PC-3 (cell line): ENCODE data around the gene NR4A3. TPM values are rescaled to one million over a fixed set of nuclear protein-coding genes. Genes with fewer than 3 reads are reported as not detected.

Experiments used
- ATAC-seq: fragments of 200-7000 bp; cut with Tn5 transposase; 2 replicates; pipeline ENCODE4 v1.9.1; 2020; ENCODE audit warnings: mild to moderate bottlenecking, moderate library complexity
- BruUV-seq: library from RNA; stranded (reverse); fragments of 400-500 nt; replicated peaks from 2 replicates; lab custom pipeline; 2021; lab: Mats Ljungman, UMichigan
- CTCF ChIA-PET: fragments of 300-600 bp; sonication (Branson Sonifier 250); formaldehyde crosslinking; loops from one replicate; lab custom pipeline; 2022; ENCODE audit warnings: antibody characterized with exemption; lab: Charles Lee
- POLR2A ChIA-PET: fragments of 300-600 bp; sonication (Branson Sonifier 250); formaldehyde crosslinking; loops from one replicate; lab custom pipeline; 2022; ENCODE audit warnings: antibody characterized with exemption; ENCODE audit not compliant: unreplicated experiment; lab: Charles Lee
- DNase-seq: peaks from one replicate; pipeline ENCODE4 v3.0.0-alpha.2; 2015
- H2AFZ ChIP-seq: fragments of 300-600 bp; sonication (generic); 2 replicates; pipeline ENCODE4 v1.6.0; 2016; ENCODE audit warnings: antibody characterized with exemption, low read length
- H3F3A ChIP-seq: fragments of 300-600 bp; sonication (generic); one replicate; pipeline ENCODE4 v1.6.0; 2017; ENCODE audit warnings: antibody characterized with exemption, low read length, control low read depth, mild to moderate bottlenecking; ENCODE audit not compliant: unreplicated experiment
- H3K27ac ChIP-seq: fragments of 300-600 bp; sonication (generic); 2 replicates; pipeline ENCODE4 v1.5.1; 2016; ENCODE audit warnings: mild to moderate bottlenecking, low read length
- H3K27me3 ChIP-seq: fragments of 300-600 bp; sonication (generic); 2 replicates; pipeline ENCODE4 v1.6.1; 2016; ENCODE audit warnings: low read length, mixed read lengths
- H3K36me3 ChIP-seq: fragments of 300-600 bp; sonication (generic); 2 replicates; pipeline ENCODE4 v1.6.1; 2016; ENCODE audit warnings: low read depth, mixed run types, low read length, mixed read lengths
- H3K4me1 ChIP-seq: fragments of 300-600 bp; sonication (generic); 2 replicates; pipeline ENCODE4 v1.5.1; 2016; ENCODE audit warnings: low read length; ENCODE audit not compliant: insufficient read depth
- H3K4me2 ChIP-seq: fragments of 300-600 bp; sonication (generic); 2 replicates; pipeline ENCODE4 v1.6.0; 2016; ENCODE audit warnings: low read length
- H3K4me3 ChIP-seq: fragments of 300-600 bp; sonication (generic); 2 replicates; pipeline ENCODE4 v1.5.1; 2016; ENCODE audit warnings: mild to moderate bottlenecking, low read length, mixed read lengths
- H3K79me2 ChIP-seq: fragments of 300-600 bp; sonication (generic); 2 replicates; pipeline ENCODE4 v1.6.1; 2017; ENCODE audit warnings: low read length, mixed read lengths
- H3K9ac ChIP-seq: fragments of 300-600 bp; sonication (generic); 2 replicates; pipeline ENCODE4 v1.6.0; 2016; ENCODE audit warnings: mild to moderate bottlenecking, low read length
- H3K9me2 ChIP-seq: fragments of 300-600 bp; sonication (generic); replicated peaks from 2 replicates; pipeline ENCODE4 v1.6.1; 2016; ENCODE audit warnings: mixed run types, low read length, mixed read lengths
- H3K9me3 ChIP-seq: fragments of 300-600 bp; sonication (generic); 2 replicates; pipeline ENCODE4 v1.6.1; 2016; ENCODE audit warnings: low read length, mixed read lengths
- H4K20me1 ChIP-seq: fragments of 300-600 bp; sonication (generic); 2 replicates; pipeline ENCODE4 v1.6.1; 2016; ENCODE audit warnings: low read length, mixed read lengths
- CTCF ChIP-seq: fragments of 300-600 bp; sonication (generic); conservative IDR thresholded peaks from 2 replicates; pipeline ENCODE4 v1.5.1; 2017; ENCODE audit warnings: antibody characterized with exemption, low read depth, mild to moderate bottlenecking, low read length
- intact Hi-C: fragments of 100-400 bp; cut with micrococcal nuclease; formaldehyde crosslinking; loops from 2 replicates; pipeline ENCODE4 v1.9.0; 2023
- total RNA-seq: library from RNA; depleted of rRNA; stranded (reverse); fragments of >200 nt; gene quantifications from 2 replicates; pipeline ENCODE4 v1.2.3, GENCODE V29; 2014; rRNA removed

Gene NR4A3
- total RNA-seq, 1 experiment from 2014 or later, result 0.77 TPM

DNA sequence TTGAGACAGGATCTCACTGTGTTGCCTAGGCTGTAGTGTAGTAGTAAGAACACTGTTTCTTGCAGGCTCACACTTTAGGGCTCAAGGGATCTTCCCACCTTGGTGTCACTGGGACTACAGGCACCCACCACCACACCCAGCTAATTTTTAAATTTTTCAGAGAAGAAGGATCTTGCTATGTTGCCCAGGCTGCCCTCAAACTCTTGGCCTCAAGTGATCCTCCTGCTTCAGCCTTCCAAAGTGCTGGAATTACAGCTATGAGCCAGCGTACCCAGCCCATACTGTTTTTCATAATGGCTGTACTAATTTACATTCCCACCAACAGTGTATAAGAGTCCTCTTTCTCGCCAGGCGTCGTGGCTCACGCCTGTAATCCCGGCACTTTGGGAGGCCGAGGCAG, 89.9 kb downstream of the NR4A3 start:
- Histone ChIP-seq H3F3A (no peaks in the 10 kb centered on the region), H3K9me3 (no peaks in the 10 kb centered on the region), H3K4me2 (no peak overlapping the region), H3K27me3 (no peaks in the 10 kb centered on the region), H3K4me3 (no peak overlapping the region), H3K9ac (no peak overlapping the region), H4K20me1 (0 out of 2 replicates have a peak, but pooled peaks cover 3% of the 10 kb centered on the region), H3K9me2 (no peaks in the 10 kb centered on the region), H3K79me2 (peaks cover 40% of the 10 kb centered on the region), H3K36me3 (no peaks in the 10 kb centered on the region), H3K4me1 (peaks cover 5% of the 10 kb centered on the region; the same call in 1 of the 2 replicates), H2AFZ (no peak overlapping the region), H3K27ac (no peak overlapping the region)
- DNase-seq, result no peak
- POLR2A ChIA-PET, result no interaction called here
- TF ChIP-seq CTCF, result no peak
- no TSS peak for BruUV-seq
- ATAC-seq, result no peak
- CTCF ChIA-PET, result no interaction called here
- intact Hi-C loops, result no loop called here

Other genes with a start within 250 kb of the NR4A3 start
- 12.8 TPM in 2 replicates for gene STX17, start 84.8 kb downstream of the NR4A3 start, total RNA-seq